ENCODE data around the gene ZBTB7C.

- no peak for TF ChIP-seq CTCF (conservative IDR thresholded peaks at IDR 0.05; ENCODE audit: low read length)
- TF ChIP-seq EZH2phosphoT487 (IDR thresholded peaks at IDR 0.05; ENCODE audit: borderline replicate concordance, low read depth, low read length): no peak
Observed at GRCh38 chr18:48164701-48165100, 244.5 kb downstream of the ZBTB7C start.

All from OCI-LY7 (cell line).